GM12865 (cell line): ENCODE measurements around the gene TPCN1.
A peak's percentile ranks its signal among the peaks of the same experiment; 100 is the strongest.

ENCODE experiments used
- DNase-seq: peaks from one replicate; pipeline ENCODE4 v3.0.0; 2010; ENCODE audit warnings: low read depth
- H3K4me3 ChIP-seq: 2 replicates; pipeline ENCODE4 v1.5.1; 2011; ENCODE audit warnings: mild to moderate bottlenecking, low read depth, low read length, control low read depth
- TF ChIP-seq, protein P1 (sequence below): IDR thresholded peaks from 2 replicates; pipeline ENCODE4 v1.5.1; 2011; ENCODE audit warnings: low read length, control low read depth, low read depth, inconsistent platforms; ENCODE audit not compliant: insufficient read depth; ENCODE audit errors: missing control alignments

TPCN1 gene

DNA sequence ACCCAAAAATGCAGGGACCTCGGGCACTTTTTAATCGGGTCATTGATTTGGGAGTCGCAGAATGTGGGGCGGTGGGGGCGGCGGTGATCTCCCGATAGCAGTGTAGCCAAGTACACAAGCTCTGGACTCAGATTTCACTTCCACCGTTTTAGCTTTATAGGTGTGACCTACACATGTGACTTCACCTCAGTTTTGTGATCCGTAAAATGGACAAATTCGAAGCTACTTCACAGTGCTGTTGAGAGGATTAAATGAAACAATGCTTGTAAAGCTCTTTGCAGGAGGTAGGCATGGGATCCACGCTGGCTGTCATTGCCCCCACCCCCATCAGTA lies 35.3 kb upstream of the TPCN1 start:
- DNase-seq: peak; percentile 58
- H3K4me3 ChIP-seq: peak overlapping the region; percentile 94
- TF ChIP-seq, protein P1, sequence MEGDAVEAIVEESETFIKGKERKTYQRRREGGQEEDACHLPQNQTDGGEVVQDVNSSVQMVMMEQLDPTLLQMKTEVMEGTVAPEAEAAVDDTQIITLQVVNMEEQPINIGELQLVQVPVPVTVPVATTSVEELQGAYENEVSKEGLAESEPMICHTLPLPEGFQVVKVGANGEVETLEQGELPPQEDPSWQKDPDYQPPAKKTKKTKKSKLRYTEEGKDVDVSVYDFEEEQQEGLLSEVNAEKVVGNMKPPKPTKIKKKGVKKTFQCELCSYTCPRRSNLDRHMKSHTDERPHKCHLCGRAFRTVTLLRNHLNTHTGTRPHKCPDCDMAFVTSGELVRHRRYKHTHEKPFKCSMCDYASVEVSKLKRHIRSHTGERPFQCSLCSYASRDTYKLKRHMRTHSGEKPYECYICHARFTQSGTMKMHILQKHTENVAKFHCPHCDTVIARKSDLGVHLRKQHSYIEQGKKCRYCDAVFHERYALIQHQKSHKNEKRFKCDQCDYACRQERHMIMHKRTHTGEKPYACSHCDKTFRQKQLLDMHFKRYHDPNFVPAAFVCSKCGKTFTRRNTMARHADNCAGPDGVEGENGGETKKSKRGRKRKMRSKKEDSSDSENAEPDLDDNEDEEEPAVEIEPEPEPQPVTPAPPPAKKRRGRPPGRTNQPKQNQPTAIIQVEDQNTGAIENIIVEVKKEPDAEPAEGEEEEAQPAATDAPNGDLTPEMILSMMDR: no peak

DNA sequence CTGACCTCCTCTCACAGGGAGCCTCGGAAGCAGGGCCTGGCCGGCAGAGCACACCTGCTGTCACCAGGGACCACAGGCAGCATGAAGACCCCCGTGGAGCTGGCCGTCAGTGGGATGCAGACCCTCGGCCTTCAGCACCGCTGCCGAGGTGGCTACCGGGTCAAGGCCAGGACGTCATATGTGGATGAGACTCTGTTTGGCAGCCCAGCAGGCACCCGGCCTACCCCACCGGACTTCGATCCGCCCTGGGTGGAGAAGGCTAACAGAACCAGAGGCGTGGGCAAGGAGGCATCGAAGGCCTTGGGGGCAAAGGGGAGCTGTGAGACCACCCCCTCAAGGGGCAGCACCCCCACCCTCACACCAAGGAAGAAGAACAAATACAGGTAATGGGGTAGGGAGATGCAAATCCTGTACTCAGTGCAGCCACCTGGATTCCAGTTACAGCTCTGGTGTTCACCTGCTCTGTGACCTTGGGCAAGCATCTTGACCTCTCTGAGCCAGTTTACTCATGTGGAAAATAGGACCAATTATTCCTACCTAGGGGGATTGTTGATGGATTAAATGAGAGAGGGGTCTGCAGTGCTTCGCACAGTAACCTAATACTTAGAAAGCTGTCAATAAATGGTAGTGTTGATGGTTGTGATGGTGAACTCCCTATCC lies 34.5 kb upstream of the TPCN1 start:
- H3K4me3 ChIP-seq: peak overlapping the region; percentile 94
- DNase-seq: no peak
- TF ChIP-seq, protein P1: no peak

DNA sequence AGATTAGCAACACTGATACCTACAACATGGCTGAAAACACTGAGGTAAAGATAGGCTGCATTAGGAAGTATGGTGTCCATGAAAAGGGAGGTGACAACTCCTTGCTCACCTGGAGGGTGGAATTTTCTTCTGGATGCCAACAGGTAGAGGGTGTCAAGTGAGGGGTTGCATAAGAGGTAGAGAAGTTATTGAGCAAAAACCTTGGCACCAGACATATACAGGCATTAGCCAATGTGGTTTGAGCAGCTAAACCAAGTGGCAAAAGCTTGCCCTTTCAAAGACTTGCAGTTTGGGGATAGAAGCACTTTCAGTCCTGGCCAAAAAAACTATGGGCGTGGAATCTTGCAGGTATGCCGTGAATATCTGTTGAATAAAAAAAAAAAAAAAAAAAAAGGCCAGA lies 31.9 kb upstream of the TPCN1 start:
- DNase-seq: no peak
- no peak overlapping the region for H3K4me3 ChIP-seq
- TF ChIP-seq, protein P1: no peak

DNA sequence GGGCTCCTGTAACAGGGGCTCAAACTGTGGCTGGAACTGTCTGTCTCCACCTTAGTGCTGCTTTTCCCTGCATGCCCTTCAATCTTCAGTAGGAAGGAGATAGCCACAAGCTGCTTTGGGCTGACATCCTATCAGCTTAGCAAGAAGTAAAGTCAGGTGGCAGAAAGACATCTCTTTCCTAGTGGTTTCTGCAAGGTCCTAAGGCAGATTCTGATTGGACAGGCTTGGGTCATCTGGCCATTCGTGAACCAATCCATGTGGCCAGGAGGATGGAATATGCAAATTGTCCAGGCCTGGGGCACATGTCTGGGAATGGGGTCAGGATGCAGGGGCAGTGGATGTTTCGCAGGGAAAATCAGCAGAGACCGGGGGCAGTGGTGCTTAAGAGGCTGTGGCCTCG lies 30.5 kb upstream of the TPCN1 start:
- H3K4me3 ChIP-seq: no peak overlapping the region
- TF ChIP-seq, protein P1: no peak
- peak; percentile 30 for DNase-seq

DNA sequence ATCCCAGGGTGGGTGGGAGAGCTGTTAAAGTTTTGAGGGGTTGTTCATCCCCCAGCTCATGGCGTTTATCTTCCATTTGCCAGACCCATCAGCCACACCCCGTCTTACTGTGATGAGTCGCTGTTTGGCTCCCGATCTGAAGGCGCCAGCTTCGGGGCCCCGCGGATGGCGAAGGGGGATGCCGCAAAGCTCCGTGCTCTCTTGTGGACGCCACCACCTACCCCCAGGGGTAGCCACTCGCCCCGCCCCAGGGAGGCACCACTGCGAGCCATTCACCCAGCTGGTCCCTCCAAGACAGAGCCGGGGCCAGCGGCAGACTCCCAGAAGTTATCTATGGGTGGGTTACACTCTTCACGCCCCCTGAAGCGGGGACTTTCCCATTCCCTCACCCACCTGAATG lies 30.0 kb upstream of the TPCN1 start:
- TF ChIP-seq, protein P1: no peak

DNA sequence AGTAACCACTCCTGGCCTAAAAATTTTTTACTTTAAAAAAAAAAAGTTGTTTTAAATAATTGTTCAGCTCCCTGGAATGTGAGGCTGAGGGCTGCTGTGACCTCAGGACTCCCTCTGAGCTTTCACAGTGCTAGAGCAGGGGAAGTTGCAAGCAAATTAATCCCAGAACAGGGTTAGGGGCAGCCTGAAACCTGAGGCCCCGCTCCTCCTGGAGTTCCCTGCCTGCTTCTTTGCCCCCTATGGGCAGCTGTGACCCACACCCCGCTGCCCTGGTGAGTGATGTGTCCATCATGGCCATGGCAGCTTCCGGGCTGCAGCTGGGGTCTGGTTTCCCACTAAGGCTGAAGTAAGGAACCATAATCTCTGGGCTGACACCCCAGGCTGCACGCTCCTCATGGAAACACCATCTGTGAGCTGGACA lies 26.3 kb upstream of the TPCN1 start:
- no peak for DNase-seq
- TF ChIP-seq, protein P1: no peak

More for the DNA sequence above, 30.0 kb upstream of the TPCN1 start:
- DNase-seq: no peak
- no peak overlapping the region for H3K4me3 ChIP-seq

DNA sequence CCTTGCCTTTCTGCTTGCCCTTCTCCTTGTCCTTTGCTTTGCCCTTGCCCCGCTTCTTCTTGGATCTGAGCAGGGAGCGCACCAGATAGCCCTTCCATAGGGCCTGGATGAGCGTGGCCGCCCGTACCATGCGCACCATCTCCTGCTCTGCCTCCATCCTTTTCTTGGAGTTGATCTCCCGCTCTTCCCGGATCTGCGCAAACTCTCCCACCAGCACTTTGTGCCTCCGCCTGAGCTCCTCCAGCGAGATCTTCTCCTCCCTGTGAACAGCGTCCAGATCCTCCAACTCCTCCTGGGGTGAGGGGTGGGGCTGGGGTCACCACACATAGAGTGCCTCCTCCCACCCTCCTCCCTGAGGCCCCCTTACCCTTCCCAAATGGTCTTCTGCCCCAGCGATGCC lies 25.7 kb upstream of the TPCN1 start:
- H3K4me3 ChIP-seq: no peak overlapping the region
- no peak for DNase-seq
- TF ChIP-seq, protein P1: no peak

More for the DNA sequence above, 26.3 kb upstream of the TPCN1 start:
- no peak overlapping the region for H3K4me3 ChIP-seq
